HG03457 (cell line): ENCODE results near the gene COMMD7.
"Not testable (repeated sequence)": the region's sequence is repeated elsewhere in the genome, so short reads cannot be mapped to it uniquely, and the experiment has no call there.

Source experiments
- ATAC-seq: cut with Tn5 transposase; IDR thresholded peaks from one replicate; pipeline ENCODE4 v1.9.1; 2021; ENCODE audit warnings: moderate number of reproducible peaks; ENCODE audit not compliant: unreplicated experiment

The COMMD7 gene

GRCh38 chr20:32729334-32729733 lies 13.9 kb downstream of the COMMD7 start:
- not testable (repeated sequence) for ATAC-seq

GRCh38 chr20:32728435-32728834 lies 14.8 kb downstream of the COMMD7 start:
- ATAC-seq: not testable (repeated sequence)

- no peak for ATAC-seq
Measured at GRCh38 chr20:32727683-32728082, 15.6 kb downstream of the COMMD7 start.

- no peak for ATAC-seq
Measured at GRCh38 chr20:32718749-32719348, 24.4 kb downstream of the COMMD7 start.

GRCh38 chr20:32711346-32711745 lies 31.9 kb downstream of the COMMD7 start:
- no peak for ATAC-seq

GRCh38 chr20:32709632-32710121 lies 33.6 kb downstream of the COMMD7 start:
- ATAC-seq: no peak

- ATAC-seq: not testable (repeated sequence)
Measured at GRCh38 chr20:32709029-32709631, 34.1 kb downstream of the COMMD7 start.

- ATAC-seq: no peak
Measured at GRCh38 chr20:32707691-32708581, 35.3 kb downstream of the COMMD7 start.

GRCh38 chr20:32706486-32706885 lies 36.8 kb downstream of the COMMD7 start:
- ATAC-seq: no peak

GRCh38 chr20:32702706-32703425 lies 40.4 kb downstream of the COMMD7 start:
- ATAC-seq: no peak

- ATAC-seq: no peak
Measured at GRCh38 chr20:32697608-32698007, 45.7 kb downstream of the COMMD7 start.

GRCh38 chr20:32695089-32695488 lies 48.2 kb downstream of the COMMD7 start:
- no peak for ATAC-seq

GRCh38 chr20:32688966-32689365 lies 54.3 kb downstream of the COMMD7 start:
- ATAC-seq: not testable (repeated sequence)

- ATAC-seq: no peak
Measured at GRCh38 chr20:32687180-32687532, 56.1 kb downstream of the COMMD7 start.

GRCh38 chr20:32686530-32687179 lies 56.6 kb downstream of the COMMD7 start:
- no peak for ATAC-seq

GRCh38 chr20:32685541-32686529 lies 57.4 kb downstream of the COMMD7 start:
- no peak for ATAC-seq

GRCh38 chr20:32682508-32682987 lies 60.7 kb downstream of the COMMD7 start:
- ATAC-seq: no peak

- no peak for ATAC-seq
Measured at GRCh38 chr20:32681175-32682084, 61.8 kb downstream of the COMMD7 start.
